Tibial artery (tissue), 4 donors: ENCODE results near the gene COL1A2.

Experiments
- DNase-seq, 2 donors: peaks; one replicate each; pipeline ENCODE4 v3.0.0-alpha.2; 2019
- H3K27ac ChIP-seq, 2 donors: fragments of 200-600 bp; sonication (generic) in 1 of 2; 1 replicate in 1 of 2; 2 replicates in 1 of 2; pipeline ENCODE4 v1.5.1; 2018 to 2019; ENCODE audit warnings: mild to moderate bottlenecking in 1 of 2
- H3K27me3 ChIP-seq, 2 donors: fragments of 200-600 bp; sonication (generic) in 1 of 2; one replicate each; pipeline versions ENCODE4 v1.5.1 to v1.6.0; 2016 to 2019
- H3K36me3 ChIP-seq, 3 donors: fragments of 200-600 bp; sonication (generic) in 2 of 3; one replicate each; pipeline ENCODE4 v1.5.1; 2016 to 2019; ENCODE audit warnings: mild to moderate bottlenecking in 2 of 3
- H3K4me1 ChIP-seq, 4 donors: fragments of 200-600 bp; sonication (generic) in 2 of 4; 1 replicate in 3 of 4; 2 replicates in 1 of 4; pipeline ENCODE4 v1.5.1; 2016 to 2019
- H3K4me3 ChIP-seq, 2 donors: fragments of 200-600 bp; sonication (generic) in 1 of 2; 1 replicate in 1 of 2; 2 replicates in 1 of 2; pipeline ENCODE4 v1.5.1; 2018 to 2019; ENCODE audit warnings: mild to moderate bottlenecking in 2 of 2
- H3K9me3 ChIP-seq, 3 donors: fragments of 200-600 bp; sonication (generic) in 1 of 3; one replicate each; pipeline ENCODE4 v1.5.1; 2016 to 2019
- CTCF ChIP-seq, 2 experiments: fragments of 200-600 bp in 1 of 2; fragments of 450-650 bp in 1 of 2; IDR thresholded peaks; one replicate each; pipeline ENCODE4 v1.5.1; 2017 to 2019; ENCODE audit warnings: antibody characterized with exemption in 2 of 2, mild to moderate bottlenecking in 1 of 2, moderate library complexity in 1 of 2
- intact Hi-C: fragments of 100-400 bp; cut with DNase I; formaldehyde crosslinking; loops from one replicate; pipeline ENCODE4 v1.15.0; 2023; ENCODE audit warnings: low total_unique reads

Gene COL1A2

GRCh38 chr7:94414980-94415379 is 20.3 kb downstream of the COL1A2 start:
- Histone ChIP-seq H3K9me3 (no peaks in the 10 kb centered on the region), H3K27ac (peak overlapping the region; percentile 71 to 93), H3K4me3 (no peak overlapping the region), H3K27me3 (no peaks in the 10 kb centered on the region), H3K4me1 (peaks cover 0 to 81% (median 6%) of the 10 kb centered on the region in 4 donors), H3K36me3 (peaks cover 77 to 98% (median 83%) of the 10 kb centered on the region in 3 donors)
- no peak for TF ChIP-seq CTCF (IDR thresholded peaks at IDR 0.05)
- no peak for DNase-seq
- intact Hi-C loops, result no loop called here

DNA sequence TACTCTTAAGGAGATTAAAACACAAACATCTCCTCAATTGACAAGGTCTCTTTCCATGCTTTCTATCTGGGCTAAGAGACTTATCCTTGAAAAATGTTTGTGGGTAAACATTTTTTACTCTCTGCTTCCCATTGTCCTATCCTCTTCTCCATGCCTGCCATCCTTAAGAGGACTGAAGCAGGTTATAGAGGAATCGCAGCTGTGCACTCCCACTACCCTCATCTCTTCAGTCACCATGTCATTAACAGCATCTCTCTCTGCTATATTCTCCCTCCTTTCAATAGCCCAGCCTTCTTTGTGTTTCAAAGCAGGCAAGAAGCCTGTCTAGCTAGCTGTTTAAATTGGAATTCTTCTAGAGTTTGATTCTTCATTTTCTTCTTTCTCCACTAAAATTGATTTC is 22.6 kb downstream of the COL1A2 start:
- Histone ChIP-seq H3K4me1 (peaks cover 0 to 77% (median 4%) of the 10 kb centered on the region in 4 donors), H3K9me3 (no peaks in the 10 kb centered on the region), H3K36me3 (peaks cover 82 to 98% (median 83%) of the 10 kb centered on the region in 3 donors)

DNA sequence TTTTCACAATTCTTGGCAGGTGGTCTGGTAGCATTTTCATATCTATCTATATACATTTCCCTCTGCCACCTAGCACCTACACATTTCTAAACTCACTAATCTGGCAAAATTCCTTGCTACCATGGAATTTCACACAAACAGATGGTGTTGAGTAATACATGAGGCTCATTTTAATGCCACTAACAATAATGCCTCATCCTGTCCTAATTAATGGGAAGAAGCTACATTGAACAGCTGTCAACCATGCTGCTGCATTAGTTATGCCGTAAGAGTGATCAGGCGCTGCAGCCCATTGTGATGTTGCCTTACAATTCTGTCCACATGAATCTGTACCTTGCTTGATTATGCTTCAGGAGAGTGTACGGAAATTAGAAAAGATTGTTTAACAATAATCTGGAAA is 23.2 kb downstream of the COL1A2 start:
- peaks cover 82 to 98% (median 83%) of the 10 kb centered on the region in 3 donors for H3K36me3 ChIP-seq
- intact Hi-C loops, result no loop called here
- H3K27me3 ChIP-seq, result no peaks in the 10 kb centered on the region
- no peaks in the 10 kb centered on the region for H3K9me3 ChIP-seq
- H3K27ac ChIP-seq, result peak overlapping the region; percentile 71 to 93
- H3K4me1 ChIP-seq, result peaks cover 0 to 77% (median 4%) of the 10 kb centered on the region in 4 donors
- TF ChIP-seq CTCF (IDR thresholded peaks at IDR 0.05), result no peak
- DNase-seq, result no peak
- H3K4me3 ChIP-seq, result no peak overlapping the region

More for the DNA sequence above, 22.6 kb downstream of the COL1A2 start:
- intact Hi-C loops, result no loop called here
- Histone ChIP-seq H3K4me3 (no peak overlapping the region), H3K27me3 (no peaks in the 10 kb centered on the region), H3K27ac (peak overlapping the region; percentile 71 to 93)
- DNase-seq, result no peak
- TF ChIP-seq CTCF (IDR thresholded peaks at IDR 0.05), result no peak

- H3K36me3 ChIP-seq, result peaks cover 82 to 99% (median 82%) of the 10 kb centered on the region in 3 donors
- H3K4me3 ChIP-seq, result no peak overlapping the region
- H3K27me3 ChIP-seq, result no peaks in the 10 kb centered on the region
- intact Hi-C loops, result no loop called here
- H3K4me1 ChIP-seq, result peaks cover 0 to 77% (median 3%) of the 10 kb centered on the region in 4 donors
- H3K9me3 ChIP-seq, result no peaks in the 10 kb centered on the region
- DNase-seq, result no peak
- no peak for TF ChIP-seq CTCF (IDR thresholded peaks at IDR 0.05)
- H3K27ac ChIP-seq, result peak overlapping the region; percentile 71 to 93
These were observed 24.2 kb downstream of the COL1A2 start for GRCh38 chr7:94418851-94419250.

GRCh38 chr7:94420328-94420727 is 25.6 kb downstream of the COL1A2 start:
- no peaks in the 10 kb centered on the region for H3K9me3 ChIP-seq
- no peak overlapping the region for H3K4me3 ChIP-seq
- intact Hi-C loops, result no loop called here
- no peak for TF ChIP-seq CTCF (IDR thresholded peaks at IDR 0.05)
- peaks cover 89 to 100% (median 93%) of the 10 kb centered on the region in 3 donors for H3K36me3 ChIP-seq
- H3K27ac ChIP-seq, result peak overlapping the region; percentile 71 to 93
- no peaks in the 10 kb centered on the region for H3K27me3 ChIP-seq
- H3K4me1 ChIP-seq, result peaks cover 0 to 66% (median 2%) of the 10 kb centered on the region in 4 donors
- no peak for DNase-seq

DNA sequence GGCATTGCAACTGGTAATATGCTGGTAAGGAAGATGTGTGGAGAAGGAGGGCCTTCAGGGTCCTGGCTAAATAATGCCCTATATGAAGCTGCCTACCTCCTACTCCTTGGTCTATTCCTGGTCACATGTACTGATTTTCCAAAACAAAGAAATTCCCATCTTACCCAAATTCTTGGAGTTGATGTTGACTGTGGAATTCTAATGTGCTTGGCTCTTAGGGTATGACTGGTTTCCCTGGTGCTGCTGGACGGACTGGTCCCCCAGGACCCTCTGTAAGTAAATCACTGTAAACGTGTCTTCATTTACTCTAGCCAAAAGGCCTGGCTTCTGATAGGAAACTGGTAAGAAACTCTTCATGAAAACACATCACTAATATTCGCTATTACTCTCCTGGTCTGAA is 27.0 kb downstream of the COL1A2 start:
- Histone ChIP-seq H3K4me3 (no peak overlapping the region), H3K36me3 (peaks cover 92 to 100% (median 99%) of the 10 kb centered on the region in 3 donors), H3K4me1 (peaks cover 0 to 55% (median 0%) of the 10 kb centered on the region in 4 donors), H3K27ac (peak overlapping the region; percentile 71 to 93), H3K9me3 (no peaks in the 10 kb centered on the region), H3K27me3 (no peaks in the 10 kb centered on the region)
- no peak for DNase-seq
- TF ChIP-seq CTCF (IDR thresholded peaks at IDR 0.05), result no peak
- intact Hi-C loops, result no loop called here
